HG03039 (cell line): ENCODE data around the gene CHCHD2.
A peak's percentile ranks its signal among the peaks of the same experiment; 100 is the strongest.
"Not testable (repeated sequence)": the region's sequence is repeated elsewhere in the genome, so short reads cannot be mapped to it uniquely, and the experiment has no call there.

Experiments used
- ATAC-seq: cut with Tn5 transposase; IDR thresholded peaks from one replicate; pipeline ENCODE4 v1.9.1; 2021; ENCODE audit warnings: mild to moderate bottlenecking, moderate library complexity; ENCODE audit not compliant: unreplicated experiment

CHCHD2 gene, protein sequence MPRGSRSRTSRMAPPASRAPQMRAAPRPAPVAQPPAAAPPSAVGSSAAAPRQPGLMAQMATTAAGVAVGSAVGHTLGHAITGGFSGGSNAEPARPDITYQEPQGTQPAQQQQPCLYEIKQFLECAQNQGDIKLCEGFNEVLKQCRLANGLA

DNA sequence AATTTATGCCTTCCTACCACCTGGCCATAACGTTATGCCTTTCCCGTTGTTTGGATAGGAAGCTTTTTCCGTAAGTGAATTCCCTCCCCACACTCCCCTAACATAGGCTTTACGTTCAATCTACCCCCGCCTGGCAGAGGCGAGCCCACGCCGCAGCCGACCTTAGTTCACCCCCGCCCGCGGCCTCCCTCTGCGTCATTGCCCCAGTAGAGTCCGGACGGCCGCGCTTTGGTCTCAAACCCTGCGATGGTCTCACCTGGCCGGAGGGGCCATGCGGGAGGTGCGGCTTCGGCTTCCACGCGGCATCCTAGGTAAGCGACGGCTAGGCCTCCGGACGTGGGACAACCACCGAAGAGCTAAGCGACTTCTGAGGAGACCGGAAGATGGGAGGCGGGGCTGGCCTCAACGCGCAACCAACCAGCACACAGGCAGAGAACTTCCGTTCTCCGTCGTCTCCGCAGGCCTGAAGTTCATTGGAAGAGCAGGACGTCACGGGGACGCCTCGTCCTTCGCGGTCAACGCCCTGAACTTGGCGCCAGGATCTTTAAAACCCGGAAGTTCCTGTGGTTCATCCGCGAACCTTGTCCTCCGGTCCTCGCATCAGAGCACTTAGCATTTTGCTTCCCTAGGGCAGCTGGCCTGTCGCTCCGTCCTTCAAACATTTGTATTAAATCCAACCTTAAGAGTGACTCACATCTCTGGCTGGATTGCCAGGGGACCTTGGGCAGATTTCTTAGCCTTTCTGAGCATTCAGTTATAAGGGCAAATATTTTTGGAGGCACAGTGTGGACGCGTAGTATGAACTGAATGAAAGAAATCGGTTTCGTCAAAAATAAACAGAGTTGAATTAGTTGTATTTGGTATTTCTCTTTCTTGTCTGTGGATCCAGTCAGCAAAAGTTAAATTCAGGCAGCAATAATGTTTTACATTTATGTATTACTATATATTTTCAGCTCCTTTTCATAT is at the start of gene CHCHD2:
Gene CHCHD2 (minus strand): TSS at position 369 of the 966 bp plus-strand sequence. CDS start 63 bp downstream, at position 306.
- ATAC-seq = peak; percentile 100

DNA sequence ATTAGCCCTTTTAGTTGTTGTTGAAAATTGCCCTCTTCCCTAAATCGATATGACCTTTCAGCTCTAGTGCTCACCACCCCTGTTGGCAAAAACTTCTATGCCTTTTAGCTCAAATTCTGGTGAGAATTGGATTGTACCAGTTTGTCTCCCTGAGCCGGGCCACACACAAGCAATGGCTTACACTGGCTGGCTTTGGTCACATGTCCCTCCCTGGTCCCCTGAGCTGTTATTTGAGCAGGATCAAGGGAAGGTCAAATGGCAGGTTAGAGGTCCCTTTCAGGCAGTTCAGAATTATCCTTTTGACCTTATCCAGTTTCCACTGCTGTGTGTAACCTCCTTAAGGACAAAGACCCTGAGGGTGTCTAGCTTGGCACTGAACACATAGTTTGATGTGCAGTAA is 24.8 kb upstream of the CHCHD2 start:
- not testable (repeated sequence) for ATAC-seq

DNA sequence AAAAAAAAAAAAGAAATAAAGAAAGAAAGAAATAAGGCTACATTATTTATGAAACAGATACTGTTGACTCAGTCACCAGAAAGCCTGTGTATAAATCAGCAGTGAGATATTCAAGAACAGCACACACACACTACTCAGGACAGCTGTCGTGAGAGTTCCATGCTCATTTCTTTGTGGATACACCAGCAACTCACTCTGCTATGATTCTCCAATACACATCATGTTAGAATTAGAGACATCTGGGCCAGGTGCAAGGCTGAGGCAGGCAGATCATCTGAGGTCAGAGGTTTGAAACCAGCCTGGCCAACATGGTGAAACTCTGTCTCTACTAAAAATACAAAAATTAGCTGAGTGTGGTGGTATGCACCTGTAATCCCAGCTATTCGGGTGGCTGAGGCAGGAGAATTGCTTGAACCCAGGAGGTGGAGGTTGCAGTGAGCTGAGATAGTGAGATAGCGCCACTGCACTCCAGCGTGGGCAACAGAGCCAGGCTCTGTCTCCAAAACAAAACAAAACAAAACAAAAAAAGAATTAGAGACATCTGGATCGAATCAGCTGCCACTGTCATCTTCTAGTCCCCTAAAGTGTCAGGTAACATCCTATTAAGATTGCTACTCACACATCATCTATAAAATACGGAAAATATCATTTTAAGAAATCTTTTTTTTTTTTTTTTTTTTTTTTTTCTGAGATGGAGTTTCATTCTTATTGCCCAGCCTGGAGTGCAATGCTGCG is 21.1 kb upstream of the CHCHD2 start:
- ATAC-seq = no peak

DNA sequence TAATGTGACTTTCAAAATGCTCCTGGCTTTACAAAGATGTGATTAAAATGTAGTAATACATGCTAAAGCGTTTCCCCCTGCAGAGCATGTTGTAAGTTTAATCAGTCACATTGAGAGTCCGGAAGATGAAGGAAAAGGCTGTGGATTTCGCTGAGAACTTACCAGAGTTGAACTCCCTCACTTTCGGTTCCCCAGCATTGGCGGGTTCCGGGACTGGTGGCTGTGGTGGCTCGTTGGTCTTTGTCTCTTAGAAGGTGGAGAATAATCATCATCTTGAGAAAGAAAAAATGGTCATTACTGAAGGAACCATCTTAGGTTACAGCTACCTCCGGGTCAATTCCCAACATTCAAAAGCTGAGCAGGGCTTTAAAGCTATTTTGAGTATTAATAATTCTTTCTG is 19.6 kb upstream of the CHCHD2 start:
- no peak for ATAC-seq

DNA sequence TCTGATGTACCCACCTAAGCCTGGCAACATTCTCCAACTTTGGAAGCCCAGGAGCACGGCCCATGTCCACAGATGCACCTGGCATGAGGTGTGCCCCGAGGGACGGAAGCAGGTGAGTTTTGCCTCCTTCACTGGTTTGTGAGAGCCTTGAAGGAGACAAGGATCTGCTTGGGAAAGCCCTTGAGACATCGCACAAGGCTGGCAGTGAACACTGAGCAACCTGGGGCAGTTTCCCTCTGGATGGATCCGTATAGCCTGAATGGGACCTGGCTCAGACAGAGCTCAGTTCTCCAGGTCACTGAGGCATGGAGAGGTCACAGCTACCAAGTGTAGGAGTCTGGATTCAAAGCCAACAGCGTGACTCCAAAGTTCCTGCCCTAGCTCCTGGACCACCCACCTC is 18.7 kb upstream of the CHCHD2 start:
- no peak for ATAC-seq

DNA sequence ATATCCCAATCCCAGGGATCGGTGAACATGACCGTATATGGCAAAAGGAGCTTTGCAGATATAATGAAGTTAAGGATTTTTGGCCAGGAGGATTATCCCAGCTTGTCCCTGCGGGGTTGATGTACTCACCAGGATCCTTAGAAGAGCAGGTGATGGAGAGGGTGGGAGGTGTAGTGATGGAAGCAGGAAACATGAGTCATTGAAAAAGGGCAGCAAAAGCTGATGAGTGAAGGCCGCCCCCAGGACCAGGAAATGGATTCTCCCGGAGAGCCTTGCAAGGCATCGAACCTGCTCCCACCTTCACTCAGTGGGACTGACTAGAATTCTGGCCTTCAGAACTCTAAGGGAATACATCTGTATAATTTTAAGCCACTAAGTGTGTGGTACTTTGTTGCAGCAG is 15.2 kb upstream of the CHCHD2 start:
- no peak for ATAC-seq

DNA sequence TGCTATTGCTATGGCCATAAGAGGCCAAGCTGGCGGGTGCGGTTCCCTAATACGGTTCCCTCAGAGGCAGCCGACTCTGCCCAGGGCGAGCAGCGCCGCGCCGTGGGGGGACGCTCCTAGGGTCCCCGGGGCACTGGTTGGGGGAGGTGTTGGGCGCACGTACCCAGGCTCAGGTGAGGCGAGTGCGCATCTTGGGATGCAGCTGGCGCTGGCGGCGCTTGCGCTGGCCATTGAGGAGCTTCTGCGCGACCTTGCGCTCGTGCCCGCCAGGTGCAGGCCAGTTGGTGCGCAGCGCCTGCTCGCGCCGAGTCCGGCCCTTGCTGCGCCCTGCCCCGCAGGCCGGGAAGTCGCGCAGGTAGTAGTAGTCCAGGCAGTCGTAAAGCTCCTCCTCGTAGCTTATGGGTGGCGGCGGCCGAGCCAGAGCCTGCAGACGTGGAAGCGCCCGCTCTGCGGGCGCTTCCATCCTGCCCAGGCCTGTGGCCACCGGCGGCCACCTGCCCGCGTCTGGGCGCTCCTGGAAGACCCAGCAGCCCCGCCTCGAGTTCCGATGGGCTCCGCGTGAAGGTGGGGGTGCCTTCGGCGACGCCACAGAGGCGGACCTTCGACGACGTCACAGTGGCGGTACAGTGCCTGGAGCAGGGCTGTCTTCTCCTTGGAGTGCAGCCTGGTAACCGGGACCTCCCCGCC is 9.7 kb upstream of the CHCHD2 start, which contains the start of gene NUPR2:
Gene NUPR2 (minus strand): TSS at position 566 of the 687 bp plus-strand sequence. CDS start 103 bp downstream, at position 463.
- ATAC-seq = no peak

DNA sequence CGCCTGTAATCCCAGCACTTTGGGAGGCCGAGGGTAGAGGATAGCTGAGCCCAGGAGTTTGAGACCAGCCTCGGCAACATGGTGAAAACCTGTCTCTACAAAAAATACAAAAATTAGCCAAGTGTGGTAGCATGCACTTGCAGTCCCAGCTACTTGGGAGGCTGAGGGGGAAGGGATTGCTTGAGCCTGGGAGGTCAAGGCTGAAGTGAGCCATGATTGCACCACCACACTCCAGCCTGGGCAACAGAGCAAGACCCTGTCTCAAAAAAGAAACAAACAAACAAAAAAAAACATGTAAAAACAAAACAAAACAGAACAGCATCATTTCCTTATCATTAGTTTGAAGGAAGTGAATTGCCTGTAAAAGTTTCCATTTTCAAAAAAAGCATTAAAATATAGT is 6.0 kb upstream of the CHCHD2 start:
- not testable (repeated sequence) for ATAC-seq

DNA sequence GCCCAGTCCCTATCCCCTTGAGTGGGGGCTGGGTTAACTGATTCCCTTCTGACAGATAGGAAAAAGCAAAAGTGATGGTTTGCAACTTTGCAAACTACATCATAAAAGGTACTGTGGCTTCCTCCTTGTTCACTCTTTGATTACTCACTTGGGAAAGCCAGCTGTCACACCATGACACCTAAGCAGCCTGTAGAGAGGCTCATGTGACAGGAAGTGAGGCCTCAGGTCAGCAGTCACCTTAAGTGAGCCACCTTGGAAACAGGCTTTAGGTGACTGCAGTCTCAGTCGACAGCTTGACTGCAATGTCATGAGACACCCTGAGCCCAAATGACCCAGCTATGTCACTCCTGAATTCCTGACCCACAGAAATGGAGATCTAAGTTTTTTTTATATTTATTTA is 4.3 kb upstream of the CHCHD2 start:
- ATAC-seq = no peak

DNA sequence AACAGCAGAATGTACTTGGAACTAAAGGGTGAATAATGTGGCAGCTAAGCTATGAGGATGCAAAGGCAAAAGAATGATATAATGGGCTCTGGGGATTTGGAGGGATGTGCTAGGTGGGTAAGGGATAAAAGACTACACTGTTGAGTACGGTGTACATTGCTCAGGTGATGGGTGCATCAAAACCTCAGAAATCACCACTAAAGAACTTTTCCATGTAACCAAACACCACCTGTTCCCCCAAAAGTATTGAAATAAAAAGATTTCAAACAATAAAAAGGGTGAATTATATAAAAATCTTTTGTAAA is 1.6 kb upstream of the CHCHD2 start:
- ATAC-seq = no peak

DNA sequence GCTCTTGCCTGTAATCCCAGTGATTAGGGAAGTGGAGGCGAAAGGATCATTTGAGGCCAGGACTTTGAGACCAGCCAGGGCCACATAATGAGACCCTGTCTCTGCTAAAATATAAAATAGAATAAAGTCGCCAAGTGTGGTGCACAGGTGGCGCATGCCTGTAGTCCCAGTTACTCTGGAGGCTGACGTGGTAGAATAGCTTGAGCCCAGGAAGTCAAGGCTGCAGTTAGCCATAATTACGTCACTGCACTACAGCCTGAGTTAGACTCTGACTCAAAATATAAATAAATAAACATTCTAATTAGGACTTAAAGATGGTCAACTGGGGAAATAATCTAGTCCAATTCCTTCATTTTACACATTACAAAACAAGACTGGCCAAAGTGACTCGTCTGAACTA is 768 bp downstream of the CHCHD2 start:
- ATAC-seq = no peak

DNA sequence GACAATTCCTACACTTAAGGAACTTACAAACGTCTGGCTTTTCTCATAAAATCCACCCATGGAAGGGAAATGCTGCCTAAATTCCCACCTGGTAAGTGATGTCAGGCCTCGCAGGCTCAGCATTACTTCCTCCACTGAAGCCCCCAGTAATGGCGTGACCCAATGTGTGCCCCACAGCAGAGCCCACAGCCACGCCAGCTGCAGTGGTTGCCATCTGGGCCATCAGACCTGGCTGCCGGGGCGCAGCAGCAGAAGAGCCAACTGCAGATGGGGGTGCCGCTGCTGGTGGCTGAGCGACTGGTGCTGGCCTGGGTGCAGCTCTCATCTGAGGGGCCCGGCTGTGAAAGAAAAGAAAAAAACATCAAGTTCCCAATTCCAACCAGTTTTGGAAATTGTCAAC is 2.1 kb downstream of the CHCHD2 start:
- not testable (repeated sequence) for ATAC-seq

DNA sequence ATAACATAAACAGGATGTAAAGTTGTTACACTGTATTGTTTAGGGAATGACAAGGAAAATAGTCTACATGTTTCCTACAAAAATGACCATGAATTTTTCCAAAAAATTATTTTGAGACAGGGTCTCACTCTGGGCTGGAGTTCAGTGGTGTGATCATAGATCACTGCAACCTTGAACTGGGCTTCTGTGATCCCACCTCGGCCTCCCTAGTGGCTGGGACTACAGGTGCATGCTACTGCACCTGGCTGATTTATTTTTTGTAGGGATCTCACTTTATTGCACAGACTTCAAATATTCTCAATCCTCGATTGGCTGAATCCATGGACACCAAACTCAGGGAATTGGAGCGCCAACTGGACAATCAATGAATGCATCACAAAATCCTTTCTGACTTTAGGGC is 6.6 kb downstream of the CHCHD2 start:
- ATAC-seq = no peak

DNA sequence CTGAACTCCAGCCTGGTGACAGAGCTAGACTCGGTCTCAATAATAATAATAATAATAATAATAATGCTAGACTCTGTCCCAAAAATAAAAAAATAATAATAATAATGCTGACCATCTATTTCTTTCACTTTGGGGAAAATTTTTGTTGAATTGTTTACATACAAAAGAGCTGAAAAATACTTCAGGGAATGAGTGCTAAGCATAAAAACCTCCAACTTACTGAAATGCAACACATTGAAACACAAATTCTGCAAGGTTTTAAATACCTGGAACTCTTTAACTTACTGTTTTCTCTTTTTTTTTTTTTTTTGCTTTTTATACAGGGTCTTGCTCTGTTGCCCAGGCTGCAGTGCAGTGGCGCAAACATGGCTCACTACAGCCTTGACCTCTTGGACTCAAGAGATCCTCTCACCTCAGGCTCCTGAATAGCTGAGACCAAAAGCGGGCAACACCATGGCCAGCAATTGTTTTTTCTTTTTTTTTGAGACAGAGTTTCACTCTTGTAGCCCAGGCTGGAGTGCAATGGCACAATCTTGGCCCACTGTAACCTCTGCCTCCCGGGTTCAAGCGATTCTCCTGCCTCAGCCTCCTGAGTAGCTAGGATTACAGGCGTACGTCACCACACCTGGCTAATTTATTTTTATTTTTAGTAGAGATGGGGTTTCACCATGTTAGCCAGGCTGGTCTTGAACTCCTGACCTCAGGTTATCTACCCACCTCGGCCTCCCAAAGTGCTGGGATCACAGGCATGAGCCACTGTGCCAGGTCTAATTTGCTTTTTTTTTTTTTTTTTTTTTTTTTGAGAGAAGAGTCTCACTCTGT is 7.9 kb downstream of the CHCHD2 start:
- ATAC-seq = not testable (repeated sequence)

DNA sequence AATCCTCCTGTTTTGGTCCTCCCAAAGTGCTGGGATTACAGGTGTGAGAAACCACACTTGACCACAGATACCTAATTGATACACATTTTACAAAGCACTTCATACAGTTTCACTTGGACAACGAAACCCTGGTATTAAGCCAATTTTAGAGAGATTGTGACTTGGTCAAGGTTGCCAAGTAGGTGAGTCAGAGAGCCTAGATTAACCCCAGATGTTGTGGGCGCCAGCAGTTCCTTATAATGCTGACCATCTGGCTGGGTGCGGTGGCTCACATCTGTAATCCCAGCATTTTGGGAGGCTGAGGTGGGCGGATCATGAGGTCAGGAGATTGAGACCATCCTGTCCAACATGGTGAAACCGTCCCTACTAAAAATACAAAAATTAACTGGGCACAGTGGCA is 8.6 kb downstream of the CHCHD2 start:
- no peak for ATAC-seq

DNA sequence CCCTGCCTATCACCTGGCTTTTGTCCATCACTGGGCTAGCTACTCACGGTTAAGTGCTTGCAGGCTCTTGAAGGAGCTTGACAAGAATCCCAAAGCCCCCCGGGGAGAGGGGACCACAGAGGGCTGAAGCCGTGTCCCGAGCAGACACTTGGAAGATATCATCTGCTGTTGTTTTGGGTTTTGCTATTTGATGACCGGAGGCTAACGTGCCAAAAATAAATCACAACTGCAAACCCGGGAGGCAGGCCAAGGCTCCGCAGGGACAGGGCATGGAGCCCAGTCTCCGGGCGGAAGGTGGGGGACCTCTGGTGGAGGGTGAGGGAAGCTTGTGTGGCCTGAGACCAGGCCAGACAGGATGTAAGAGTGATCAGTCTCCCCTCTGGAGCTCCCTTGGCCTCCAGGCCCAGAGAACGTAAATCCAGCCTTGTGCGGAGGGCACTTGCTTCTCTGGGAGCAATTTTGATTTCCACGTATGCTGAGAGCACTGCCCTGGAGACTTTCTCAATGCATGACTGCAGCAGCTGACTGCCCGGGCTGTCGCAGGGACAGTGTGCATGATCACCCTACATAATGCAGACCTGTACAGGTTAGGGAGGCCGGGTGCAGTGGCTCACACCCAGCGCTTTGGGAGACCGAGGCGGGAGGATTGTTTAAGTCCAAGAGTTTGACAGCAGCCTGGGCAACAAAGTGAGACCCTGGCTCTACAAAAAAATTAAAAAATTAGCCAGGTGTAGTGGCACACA is 13.3 kb downstream of the CHCHD2 start, which contains the start of gene PHKG1:
Gene PHKG1 (minus strand): TSS at position 164 of the 743 bp plus-strand sequence. CDS start 4,011 bp downstream, outside the sequence.
- no peak for ATAC-seq

DNA sequence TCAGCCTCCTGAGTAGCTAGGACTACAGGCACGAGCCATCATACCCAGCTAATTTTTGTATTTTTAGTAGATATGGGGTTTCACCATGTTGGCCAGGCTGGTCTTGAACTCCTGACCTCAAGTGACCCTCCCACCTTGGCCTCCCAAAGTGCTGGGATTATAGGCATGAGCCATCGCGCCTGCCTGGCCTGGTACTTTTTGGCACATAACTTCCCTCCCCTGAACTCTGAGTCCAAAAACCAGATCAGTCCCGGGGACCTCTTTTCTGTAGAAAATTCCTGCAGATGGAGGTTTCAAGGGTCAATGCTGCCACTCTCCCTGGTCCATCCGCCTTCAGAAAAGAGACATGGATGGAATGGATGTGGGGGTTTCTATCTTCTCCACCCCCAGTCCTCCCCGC is 13.9 kb downstream of the CHCHD2 start:
- ATAC-seq = not testable (repeated sequence)

DNA sequence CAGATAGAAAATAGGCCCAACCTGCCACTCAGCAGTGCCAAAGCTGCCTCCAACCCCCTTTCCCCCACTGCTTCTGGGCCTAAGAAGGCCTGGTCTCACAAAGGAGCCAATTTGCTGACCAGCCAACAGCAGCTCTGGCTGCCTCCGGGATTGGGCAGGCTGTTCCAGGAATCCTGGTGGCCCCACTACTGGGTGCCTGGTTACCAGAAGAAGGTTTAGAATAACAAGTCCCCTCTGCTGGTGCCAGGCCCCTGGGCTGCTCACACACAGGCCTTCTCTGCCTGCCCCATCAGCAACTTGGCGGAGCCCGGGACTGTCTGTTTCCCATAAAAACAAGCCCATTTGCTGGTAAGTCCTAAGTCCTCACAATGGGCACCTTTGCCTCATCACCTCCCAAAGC is 14.7 kb downstream of the CHCHD2 start:
- no peak for ATAC-seq

DNA sequence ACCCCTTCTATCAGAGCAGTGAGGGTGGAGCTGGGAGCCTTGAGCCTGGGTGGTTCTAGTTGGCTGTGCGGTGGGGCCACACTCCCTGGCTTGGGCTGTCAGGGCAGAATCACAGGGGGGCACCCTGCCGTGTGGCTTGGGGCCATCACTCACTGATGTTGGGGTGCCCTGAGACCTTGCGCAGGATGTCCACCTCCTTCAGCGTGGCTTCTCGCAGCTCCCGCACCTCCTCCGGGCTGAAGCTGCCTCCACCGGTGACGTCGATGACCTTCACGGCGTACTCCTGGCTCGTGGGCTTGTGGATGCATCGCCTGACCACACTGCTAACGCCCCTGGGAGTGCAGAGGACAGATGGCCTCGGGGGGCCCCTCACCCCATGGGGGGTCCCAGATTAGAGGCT is 18.8 kb downstream of the CHCHD2 start:
- no peak for ATAC-seq
